HTR-8/SVneo (cell line): ENCODE measurements around the gene ZNF862.
"Not testable (repeated sequence)": the region's sequence is repeated elsewhere in the genome, so short reads cannot be mapped to it uniquely, and the experiment has no call there.

Experiments used
- DNase-seq: peaks from one replicate; pipeline ENCODE4 v3.0.0; 2011; ENCODE audit warnings: low spot score, mixed read lengths; ENCODE audit not compliant: insufficient read length
- FAIRE-seq: peaks from 2 replicates; lab custom pipeline; 2011; peaks lifted over from hg19 to GRCh38; lab: Jason Lieb, UNC

Gene ZNF862

GRCh38 chr7:149823631-149824199 is 14.5 kb upstream of the ZNF862 start:
- FAIRE-seq (no peak), DNase-seq (no peak)

GRCh38 chr7:149824301-149824741 is 13.9 kb upstream of the ZNF862 start:
- DNase-seq: no peak
- FAIRE-seq: no peak

- FAIRE-seq: no peak
- no peak for DNase-seq
Measured at GRCh38 chr7:149824748-149825566, 13.2 kb upstream of the ZNF862 start.

GRCh38 chr7:149825567-149826343 is 12.4 kb upstream of the ZNF862 start:
- FAIRE-seq (no peak), DNase-seq (no peak)

GRCh38 chr7:149826344-149827088 is 11.7 kb upstream of the ZNF862 start:
- FAIRE-seq: no peak
- DNase-seq: no peak

DNA sequence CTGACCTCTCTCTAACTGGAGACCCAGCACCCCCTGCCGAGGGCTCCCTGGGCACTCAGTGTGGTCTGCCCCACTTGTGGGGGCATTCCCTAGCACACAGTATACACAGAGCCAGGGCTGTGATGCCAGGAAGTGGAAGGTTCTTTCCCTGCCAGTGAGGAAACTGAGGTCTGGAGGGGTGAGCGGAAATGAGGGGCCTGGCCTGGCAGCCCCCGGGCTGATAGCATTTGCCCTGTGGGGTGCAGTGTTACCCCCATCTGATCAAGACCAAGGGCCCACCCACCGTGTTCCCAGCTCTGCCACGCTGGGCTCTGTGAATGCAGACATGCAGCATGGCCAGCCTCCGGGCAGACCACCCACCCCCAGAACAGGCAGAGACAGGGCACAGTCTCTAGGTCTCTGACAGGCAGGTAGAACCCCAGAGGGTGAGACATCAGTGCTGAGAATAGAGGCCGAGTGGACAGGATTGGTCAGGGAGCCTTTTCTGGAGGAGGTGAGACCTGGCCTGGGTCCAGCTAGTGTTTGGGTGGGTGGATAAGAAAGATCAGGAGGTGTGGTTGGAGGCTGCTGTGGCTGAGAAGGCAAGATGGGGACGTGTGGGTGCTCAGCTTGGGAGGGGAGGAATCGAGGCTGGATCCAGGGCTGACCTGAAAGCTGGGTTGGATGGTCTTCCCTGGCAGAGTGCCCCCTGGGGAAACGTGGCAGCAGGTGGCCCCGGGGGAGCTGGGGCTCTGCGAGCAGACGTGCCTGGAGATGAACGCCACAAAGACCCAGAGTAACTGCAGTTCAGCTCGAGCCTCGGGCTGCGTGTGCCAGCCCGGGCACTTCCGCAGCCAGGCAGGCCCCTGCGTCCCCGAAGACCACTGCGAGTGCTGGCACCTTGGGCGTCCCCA is 10.8 kb upstream of the ZNF862 start:
- DNase-seq (no peak), FAIRE-seq (no peak)

GRCh38 chr7:149828357-149829309 is 9.5 kb upstream of the ZNF862 start:
- no peak for FAIRE-seq
- no peak for DNase-seq

DNA sequence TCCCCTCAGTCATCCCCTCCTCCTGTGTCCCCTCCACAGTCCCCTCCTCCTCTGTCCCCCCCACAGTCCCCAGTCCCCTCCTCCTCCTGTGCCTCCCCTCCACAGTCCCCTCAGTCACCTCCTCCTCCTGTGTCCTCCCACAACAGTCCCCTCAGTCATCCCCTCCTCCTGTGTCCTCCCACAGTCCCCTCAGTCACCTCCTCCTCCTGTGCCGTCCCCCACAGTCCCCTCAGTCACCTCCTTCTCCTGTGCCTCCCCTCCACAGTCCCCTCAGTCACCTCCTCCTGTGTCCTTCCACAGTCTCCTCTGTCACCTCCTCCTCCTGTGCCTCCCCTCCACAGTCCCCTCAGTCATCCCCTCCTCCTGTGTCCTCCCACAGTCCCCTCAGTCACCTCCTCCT is 7.6 kb upstream of the ZNF862 start:
- DNase-seq, FAIRE-seq: not testable (repeated sequence)

DNA sequence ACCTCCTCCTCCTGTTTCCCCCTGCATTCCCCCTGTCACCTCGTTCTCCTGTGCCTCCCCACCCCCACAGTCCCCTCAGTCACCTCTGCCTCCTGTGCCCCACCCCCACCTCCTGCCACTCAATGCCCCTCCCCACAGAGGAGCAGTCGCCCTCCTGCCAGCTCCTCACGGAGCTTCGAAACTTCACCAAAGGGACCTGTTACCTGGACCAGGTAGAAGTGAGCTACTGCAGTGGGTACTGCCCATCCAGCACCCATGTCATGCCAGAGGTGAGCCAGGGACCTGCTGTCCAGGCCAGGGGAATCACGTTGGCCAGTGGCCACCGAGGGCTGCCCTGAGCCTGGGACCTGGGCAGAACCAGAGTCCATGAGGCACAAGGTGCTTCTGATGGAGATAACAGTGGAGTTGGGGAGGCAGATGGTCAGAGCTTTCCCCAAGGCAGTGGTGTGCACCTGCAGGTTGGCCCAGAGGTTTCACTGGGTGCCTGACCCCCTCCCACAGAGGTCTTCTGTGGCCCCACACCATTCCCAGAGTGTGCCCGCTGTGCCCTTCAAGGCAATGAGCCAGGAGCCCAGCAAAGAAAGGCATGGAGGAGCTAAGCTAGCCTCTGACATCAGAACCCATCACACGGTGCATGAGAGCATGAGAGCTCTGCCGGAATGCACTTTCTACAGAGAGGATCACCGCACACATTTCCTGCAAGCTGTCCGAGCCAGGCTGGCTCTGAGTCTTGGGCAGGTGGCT is 7.0 kb upstream of the ZNF862 start:
- FAIRE-seq: no peak
- no peak for DNase-seq

- FAIRE-seq (no peak), DNase-seq (no peak)
Measured at GRCh38 chr7:149831741-149832219, 6.4 kb upstream of the ZNF862 start.

DNA sequence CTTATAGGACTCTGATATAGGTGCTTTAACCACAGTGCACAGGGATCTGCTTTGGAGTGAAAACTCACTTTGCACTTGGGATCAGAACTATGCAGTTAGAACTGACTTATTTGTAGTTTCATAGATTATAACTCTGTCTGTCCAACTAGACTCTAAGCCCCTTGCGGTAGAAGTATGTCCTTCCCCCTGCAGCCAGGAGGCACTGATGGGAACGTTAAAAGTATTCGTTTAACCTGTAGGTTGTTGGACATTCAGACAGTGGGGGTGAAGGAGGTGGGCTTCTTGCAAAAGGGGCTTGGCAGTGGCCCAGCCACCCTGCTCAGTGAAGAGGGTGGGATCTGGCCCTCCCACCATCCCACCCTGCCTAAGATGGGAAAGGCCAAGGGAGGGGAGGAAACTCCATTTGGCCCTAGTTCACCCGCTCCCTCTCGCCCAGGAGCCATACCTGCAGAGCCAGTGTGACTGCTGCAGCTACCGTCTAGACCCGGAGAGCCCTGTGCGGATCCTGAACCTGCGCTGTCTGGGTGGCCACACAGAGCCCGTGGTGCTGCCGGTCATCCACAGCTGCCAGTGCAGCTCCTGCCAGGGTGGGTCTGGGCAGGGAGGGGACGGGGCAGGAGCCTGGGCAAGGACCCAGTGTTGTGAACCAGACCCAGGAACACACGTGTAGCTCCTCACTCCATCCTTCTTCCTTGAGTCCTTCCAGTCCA is 5.7 kb upstream of the ZNF862 start:
- FAIRE-seq (no peak), DNase-seq (no peak)

DNA sequence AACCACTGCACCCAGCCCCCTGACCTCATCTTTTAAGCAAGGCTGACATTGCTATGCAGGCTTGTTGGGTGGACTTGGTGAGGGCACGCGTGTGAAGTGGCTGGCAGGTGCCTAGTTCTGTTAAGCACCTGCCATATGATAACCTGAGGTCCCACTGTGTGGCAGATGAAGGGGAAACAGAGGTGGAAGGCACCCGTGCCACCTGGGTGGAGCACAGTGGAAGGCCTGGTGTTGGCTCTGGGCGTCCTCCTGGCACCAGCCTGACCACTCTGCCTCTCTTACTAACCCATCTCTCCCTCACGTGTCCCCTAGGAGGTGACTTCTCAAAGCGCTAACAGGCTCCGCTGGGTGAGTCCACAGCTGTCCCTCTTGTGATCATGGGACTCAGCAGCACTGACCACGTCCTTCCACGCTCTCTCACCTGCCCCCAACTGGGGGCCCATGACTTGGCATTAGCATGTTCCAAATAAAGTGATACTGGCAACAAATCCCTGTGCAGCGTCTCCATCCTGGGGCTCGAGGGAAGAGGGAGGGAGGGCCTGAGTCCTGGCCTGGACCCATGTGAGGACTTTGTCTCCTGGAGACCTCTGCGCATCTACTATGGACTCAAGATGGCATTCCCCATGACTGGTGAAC is 4.6 kb upstream of the ZNF862 start:
- DNase-seq (no peak), FAIRE-seq (no peak)

GRCh38 chr7:149834601-149835000 is 3.6 kb upstream of the ZNF862 start:
- no peak for FAIRE-seq
- no peak for DNase-seq

DNA sequence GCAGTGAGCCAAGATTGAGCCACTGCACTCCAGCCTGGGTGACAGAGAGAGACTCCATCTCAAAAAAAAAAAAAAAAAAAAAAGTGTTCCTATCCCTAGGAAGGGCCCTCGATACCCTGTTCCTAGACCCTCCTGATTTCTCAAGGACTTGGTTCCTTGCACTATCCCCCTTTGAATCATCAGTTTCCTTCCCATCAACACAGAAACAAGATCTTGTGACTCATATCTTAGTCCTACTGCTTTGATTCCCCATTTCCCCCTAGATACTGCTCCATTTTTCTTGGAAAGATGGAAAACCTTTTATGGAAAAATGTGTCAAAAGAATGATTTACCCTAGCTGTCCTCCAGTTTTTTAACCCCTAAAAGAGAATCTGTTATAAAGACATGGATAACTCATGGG is 1.7 kb upstream of the ZNF862 start:
- FAIRE-seq: no peak
- DNase-seq: no peak

GRCh38 chr7:149837564-149838223 is 481 bp upstream of the ZNF862 start:
- DNase-seq (no peak), FAIRE-seq (no peak)

- DNase-seq (no peak), FAIRE-seq (no peak)
Measured at GRCh38 chr7:149838992-149839408, 825 bp downstream of the ZNF862 start.
